Thyroid gland (tissue), 4 donors: ENCODE measurements around the gene BMERB1. TPM values are rescaled to one million over a fixed set of nuclear protein-coding genes. Genes with fewer than 3 reads are reported as not detected.

ENCODE experiments used
- DNase-seq, 2 donors: peaks; one replicate each; pipeline ENCODE4 v3.0.0-alpha.2; 2019
- H3K27ac ChIP-seq, 3 donors: fragments of 200-600 bp; sonication (generic); 1 replicate in 2 of 3; 2 replicates in 1 of 3; pipeline ENCODE4 v1.5.1; 2016 to 2019; ENCODE audit warnings: mild to moderate bottlenecking in 1 of 3, moderate library complexity in 1 of 3
- H3K27me3 ChIP-seq: fragments of 200-600 bp; sonication (generic); one replicate; pipeline ENCODE4 v1.5.1; 2019
- H3K36me3 ChIP-seq, 2 donors: fragments of 200-600 bp; sonication (generic); one replicate each; pipeline ENCODE4 v1.5.1; 2016 to 2019
- H3K4me1 ChIP-seq, 2 donors: fragments of 200-600 bp; sonication (generic); one replicate each; pipeline ENCODE4 v1.5.1; 2017 to 2019
- H3K4me3 ChIP-seq, 3 donors: fragments of 200-600 bp; sonication (generic); replicated peaks in 1 of 3; 1 replicate in 2 of 3; 2 replicates in 1 of 3; pipeline ENCODE4 v1.5.1; 2016; ENCODE audit warnings: mild to moderate bottlenecking in 1 of 3
- H3K9me3 ChIP-seq: fragments of 200-600 bp; sonication (generic); one replicate; pipeline ENCODE4 v1.5.1; 2017
- POLR2A ChIP-seq, 2 donors: fragments of 450-650 bp; IDR thresholded peaks; one replicate each; pipeline ENCODE4 v1.6.1; 2017; ENCODE audit warnings: antibody characterized with exemption in 2 of 2, mild to moderate bottlenecking in 2 of 2, moderate library complexity in 1 of 2
- WGBS, 2 donors: methylation state at CpG; one replicate each; pipeline ENCODE4 v1.1.5; 2017; 5-methylcytosine and 5-hydroxymethylcytosine counted together
- intact Hi-C: fragments of 100-400 bp; cut with DNase I; formaldehyde crosslinking; loops from one replicate; pipeline ENCODE4 v1.15.1; 2023
- total RNA-seq, 4 donors: library from RNA; depleted of rRNA; stranded (reverse); fragments of >200 nt; gene quantifications; one replicate each; pipeline ENCODE4 v1.2.3, GENCODE V29; 2016
- TF ChIP-seq, protein P1 (sequence below), 6 experiments: fragments of 200-600 bp in 3 of 6; fragments of 450-650 bp in 3 of 6; sonication (generic) in 3 of 6; IDR thresholded peaks; one replicate each; pipeline ENCODE4 v1.5.1; 2016 to 2019; ENCODE audit warnings: antibody characterized with exemption in 6 of 6, mild to moderate bottlenecking in 2 of 6, inconsistent platforms in 1 of 6, moderate library complexity in 1 of 6

Gene BMERB1
- total RNA-seq, 4 donors from 2014 or later, result 13.7 to 31.0 (median 23.0) TPM

DNA sequence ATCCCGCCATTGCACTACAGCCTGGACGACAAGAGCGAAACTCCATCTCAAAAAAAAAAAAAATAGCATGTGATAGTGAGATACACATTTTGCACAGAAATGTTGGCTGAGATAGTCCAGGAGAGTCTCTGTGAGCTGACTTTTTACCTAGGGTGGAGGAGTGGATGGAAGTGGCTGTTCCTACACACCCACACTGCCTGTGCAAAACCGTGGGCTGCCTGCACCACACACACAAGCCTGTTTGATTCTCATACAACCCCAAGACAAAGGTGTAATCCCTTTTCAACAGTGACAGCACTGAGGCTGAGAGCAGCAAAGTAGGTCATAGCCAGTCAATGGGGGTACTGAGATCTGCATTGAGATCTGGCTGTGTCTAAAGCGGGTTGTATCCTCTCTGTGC, 121.7 kb downstream of the BMERB1 start:
- Histone ChIP-seq H3K27ac (no peak overlapping the region), H3K27me3 (no peaks in the 10 kb centered on the region), H3K9me3 (no peaks in the 10 kb centered on the region), H3K4me3 (no peak overlapping the region), H3K4me1 (no peaks in the 10 kb centered on the region), H3K36me3 (no peaks in the 10 kb centered on the region)
- intact Hi-C loops, result no loop called here
- TF ChIP-seq, protein P1, sequence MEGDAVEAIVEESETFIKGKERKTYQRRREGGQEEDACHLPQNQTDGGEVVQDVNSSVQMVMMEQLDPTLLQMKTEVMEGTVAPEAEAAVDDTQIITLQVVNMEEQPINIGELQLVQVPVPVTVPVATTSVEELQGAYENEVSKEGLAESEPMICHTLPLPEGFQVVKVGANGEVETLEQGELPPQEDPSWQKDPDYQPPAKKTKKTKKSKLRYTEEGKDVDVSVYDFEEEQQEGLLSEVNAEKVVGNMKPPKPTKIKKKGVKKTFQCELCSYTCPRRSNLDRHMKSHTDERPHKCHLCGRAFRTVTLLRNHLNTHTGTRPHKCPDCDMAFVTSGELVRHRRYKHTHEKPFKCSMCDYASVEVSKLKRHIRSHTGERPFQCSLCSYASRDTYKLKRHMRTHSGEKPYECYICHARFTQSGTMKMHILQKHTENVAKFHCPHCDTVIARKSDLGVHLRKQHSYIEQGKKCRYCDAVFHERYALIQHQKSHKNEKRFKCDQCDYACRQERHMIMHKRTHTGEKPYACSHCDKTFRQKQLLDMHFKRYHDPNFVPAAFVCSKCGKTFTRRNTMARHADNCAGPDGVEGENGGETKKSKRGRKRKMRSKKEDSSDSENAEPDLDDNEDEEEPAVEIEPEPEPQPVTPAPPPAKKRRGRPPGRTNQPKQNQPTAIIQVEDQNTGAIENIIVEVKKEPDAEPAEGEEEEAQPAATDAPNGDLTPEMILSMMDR (IDR thresholded peaks at IDR 0.05), result no peak
- no peak for TF ChIP-seq POLR2A (IDR thresholded peaks at IDR 0.05)
- DNase-seq, result no peak
- WGBS, 2 donors, result 94 to 96% methylated on average over 5 of the region's 5 CpGs

DNA sequence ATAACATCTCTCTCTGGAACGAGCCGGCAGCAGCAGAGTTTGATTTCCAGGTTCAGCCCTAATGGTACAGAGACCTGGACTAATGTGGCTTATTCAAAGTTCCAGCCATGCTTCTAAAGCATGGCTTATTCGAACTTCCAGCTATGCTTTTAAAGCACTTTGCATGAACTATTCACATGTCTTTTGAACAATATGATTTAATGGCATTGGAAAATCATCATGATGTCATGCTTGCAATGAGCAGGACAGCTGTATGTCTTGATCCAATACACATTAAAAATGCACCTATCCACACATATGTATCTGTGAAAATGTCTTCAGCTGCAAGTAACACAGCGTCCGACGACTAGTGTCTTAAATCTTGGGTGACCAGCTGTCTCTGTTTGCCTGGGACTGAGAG, 122.9 kb downstream of the BMERB1 start:
- H3K4me3 ChIP-seq, result no peak overlapping the region
- H3K27me3 ChIP-seq, result no peaks in the 10 kb centered on the region
- intact Hi-C loops, result no loop called here
- no peaks in the 10 kb centered on the region for H3K36me3 ChIP-seq
- DNase-seq, result no peak
- no peak overlapping the region for H3K27ac ChIP-seq
- TF ChIP-seq, protein P1 (IDR thresholded peaks at IDR 0.05), result no peak
- no peak for TF ChIP-seq POLR2A (IDR thresholded peaks at IDR 0.05)
- 70 to 90% methylated on average over 6 of the region's 6 CpGs for WGBS, 2 donors
- no peaks in the 10 kb centered on the region for H3K4me1 ChIP-seq
- H3K9me3 ChIP-seq, result no peaks in the 10 kb centered on the region

DNA sequence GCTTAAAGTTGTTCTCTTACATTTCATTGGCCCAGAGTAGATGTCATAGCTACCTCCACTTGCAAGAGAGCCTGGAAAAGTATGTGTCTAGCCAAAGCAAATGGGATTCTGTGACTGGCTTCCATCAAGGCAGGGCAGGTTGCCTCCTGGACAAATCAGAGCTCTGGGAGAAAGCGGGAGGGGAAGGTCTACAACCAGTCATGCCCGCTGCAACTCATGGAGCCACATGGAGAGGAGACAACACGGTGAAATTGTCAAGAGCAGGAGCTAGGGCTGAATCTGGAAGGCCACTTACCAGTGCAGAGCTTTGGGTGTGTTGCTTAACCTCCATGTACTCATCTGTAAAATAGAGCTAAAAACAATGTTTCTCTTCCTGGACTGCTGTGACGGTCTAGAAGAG, 124.8 kb downstream of the BMERB1 start:
- DNase-seq, result no peak
- TF ChIP-seq POLR2A (IDR thresholded peaks at IDR 0.05), result no peak
- TF ChIP-seq, protein P1 (IDR thresholded peaks at IDR 0.05), result no peak
- Histone ChIP-seq H3K36me3 (no peaks in the 10 kb centered on the region), H3K9me3 (no peaks in the 10 kb centered on the region), H3K4me3 (no peak overlapping the region), H3K27ac (no peak overlapping the region), H3K4me1 (no peaks in the 10 kb centered on the region), H3K27me3 (no peaks in the 10 kb centered on the region)
- 90 to 96% methylated on average over 4 of the region's 4 CpGs for WGBS, 2 donors
- intact Hi-C loops, result no loop called here

DNA sequence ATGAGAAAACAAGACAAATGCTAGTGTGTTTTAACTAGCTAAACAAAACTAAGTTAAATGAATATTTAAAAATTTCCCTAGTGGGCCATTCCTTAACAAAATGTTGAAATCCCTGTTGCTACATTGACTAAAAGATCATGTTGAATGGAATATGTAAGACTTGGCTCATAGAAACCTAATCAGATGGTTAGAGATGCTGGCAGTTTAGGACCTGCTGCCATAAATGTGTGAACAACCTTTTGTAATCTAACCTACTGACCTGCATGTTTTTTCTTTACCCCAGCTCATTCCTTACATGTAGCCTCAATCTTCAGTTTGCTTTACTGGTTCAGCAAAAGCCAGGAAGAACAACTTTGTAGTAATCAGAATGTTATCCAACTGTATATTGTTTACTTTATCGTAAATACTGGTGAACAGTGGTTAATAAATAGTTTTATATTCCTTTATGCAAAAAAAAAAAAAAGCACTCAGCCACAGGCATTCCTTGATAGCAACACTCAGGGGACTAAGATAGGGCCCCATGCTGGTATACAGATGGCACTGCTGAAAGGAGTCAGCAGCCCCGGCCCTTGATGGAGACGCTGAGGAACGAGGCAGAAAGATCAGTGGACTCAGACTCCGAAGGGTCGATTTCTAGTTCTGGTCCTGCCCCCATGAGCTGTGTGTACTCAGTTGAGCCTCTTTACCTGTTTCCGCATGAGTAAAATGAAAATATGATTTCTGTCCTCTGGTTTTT, 130.4 kb downstream of the BMERB1 start:
- H3K9me3 ChIP-seq, result no peaks in the 10 kb centered on the region
- intact Hi-C loops, result no loop called here
- 68 to 72% methylated on average over 7 of the region's 7 CpGs for WGBS, 2 donors
- DNase-seq, result no peak
- no peak overlapping the region for H3K27ac ChIP-seq
- no peak for TF ChIP-seq POLR2A (IDR thresholded peaks at IDR 0.05)
- TF ChIP-seq, protein P1 (IDR thresholded peaks at IDR 0.05), result no peak
- H3K4me3 ChIP-seq, result no peak overlapping the region
- H3K27me3 ChIP-seq, result no peaks in the 10 kb centered on the region
- no peaks in the 10 kb centered on the region for H3K36me3 ChIP-seq
- no peaks in the 10 kb centered on the region for H3K4me1 ChIP-seq

DNA sequence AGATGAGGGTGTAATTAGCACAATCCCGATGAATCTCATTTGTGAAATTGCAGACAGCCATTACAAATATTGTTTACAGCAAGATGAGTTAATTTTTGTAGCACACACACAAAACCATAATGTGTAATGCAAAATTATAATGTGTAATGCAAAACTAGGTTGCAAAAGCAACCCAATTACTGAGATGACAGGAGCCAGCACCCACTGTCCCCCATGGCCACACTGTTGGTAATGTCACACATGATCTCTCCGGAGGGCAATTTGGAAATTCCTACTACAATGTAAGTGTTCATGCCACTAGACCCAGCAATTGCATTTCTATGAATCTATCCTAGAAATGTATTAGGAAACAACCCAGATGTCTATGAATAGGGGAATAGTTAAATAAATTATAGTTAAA, 131.7 kb downstream of the BMERB1 start:
- Histone ChIP-seq H3K27ac (no peak overlapping the region), H3K27me3 (no peaks in the 10 kb centered on the region), H3K4me1 (no peaks in the 10 kb centered on the region), H3K9me3 (no peaks in the 10 kb centered on the region), H3K36me3 (no peaks in the 10 kb centered on the region), H3K4me3 (no peak overlapping the region)
- no peak for TF ChIP-seq POLR2A (IDR thresholded peaks at IDR 0.05)
- TF ChIP-seq, protein P1 (IDR thresholded peaks at IDR 0.05), result no peak
- WGBS, 2 donors, result 95 to 97% methylated on average over 2 of the region's 2 CpGs
- intact Hi-C loops, result no loop called here
- DNase-seq, result no peak
